Left ventricle myocardium inferior (tissue), 1 donor: Measurements from ENCODE around the gene DOK7. TPM values are rescaled to one million over a fixed set of nuclear protein-coding genes. Genes with fewer than 3 reads are reported as not detected.

ENCODE experiments used
- total RNA-seq: library from RNA; stranded (reverse); fragmentation: NEBNext Ultra II Directional; extraction: Animal tissue kit (Norgen Biotek cat#: 25700); gene quantifications from one replicate; pipeline ENCODE4 v1.2.1, GENCODE V29; 2021
- donor health status: DM: no; HTN: yes; CAD: no; lungs with severe emphysema.

Gene DOK7
- total RNA-seq, 1 donor from 2014 or later: 46.7 TPM

Other genes with a start within 250 kb of the DOK7 start
- gene MSANTD1, start 214.1 kb upstream of the DOK7 start, total RNA-seq: 0.44 TPM
- 13.4 TPM for gene RGS12, start 170.3 kb upstream of the DOK7 start, total RNA-seq
- gene HGFAC, start 21.3 kb upstream of the DOK7 start, total RNA-seq: 0.80 TPM
- 297 TPM for gene LRPAP1, start 69.1 kb downstream of the DOK7 start, total RNA-seq